K562 (cell line): ENCODE measurements around the gene DCTN2. TPM values are rescaled to one million over a fixed set of nuclear protein-coding genes. Genes with fewer than 3 reads are reported as not detected.
A peak's percentile ranks its signal among the peaks of the same experiment; 100 is the strongest.

Experiments
- ARID4B ChIP-seq: sonication (generic); formaldehyde crosslinking; IDR thresholded peaks from 2 replicates; pipeline ENCODE4 v1.8.0; 2022; ENCODE audit warnings: mild to moderate bottlenecking, missing genetic modification reagents
- BCOR ChIP-seq: fragments of 450-650 bp; IDR thresholded peaks from 2 replicates; pipeline ENCODE4 v1.6.1; 2016
- BRD4 ChIP-seq: fragments of 200-600 bp; sonication (generic); IDR thresholded peaks from 2 replicates; pipeline ENCODE4 v1.6.1; 2017; ENCODE audit warnings: inconsistent platforms
- C11orf30 ChIP-seq: fragments of 450-650 bp; IDR thresholded peaks from 2 replicates; pipeline ENCODE4 v1.6.1; 2016; ENCODE audit warnings: low read depth, mild to moderate bottlenecking
- ELF2 ChIP-seq: fragments of 250-450 bp; sonication (Bioruptor Pico); IDR thresholded peaks from 2 replicates; pipeline ENCODE4 v1.5.0; 2021; ENCODE audit warnings: mild to moderate bottlenecking
- GTF2F1 ChIP-seq: IDR thresholded peaks from 2 replicates; pipeline ENCODE4 v1.6.1; 2011; ENCODE audit warnings: low read depth, low read length, improper control_type of control experiment
- HBP1 ChIP-seq: fragments of 450-650 bp; formaldehyde crosslinking; IDR thresholded peaks from 2 replicates; pipeline ENCODE4 v1.4.0; 2022; ENCODE audit warnings: missing genetic modification characterization
- HDAC3 ChIP-seq: fragments of 450-650 bp; IDR thresholded peaks from 2 replicates; pipeline ENCODE4 v1.6.1; 2018; ENCODE audit warnings: borderline replicate concordance, mild to moderate bottlenecking, moderate library complexity; ENCODE audit not compliant: partially characterized antibody
- HDGF ChIP-seq: fragments of 450-650 bp; IDR thresholded peaks from 2 replicates; pipeline ENCODE4 v1.6.1; 2016
- HMGN3 ChIP-seq: IDR thresholded peaks from 2 replicates; pipeline ENCODE4 v1.6.1; 2011; ENCODE audit warnings: borderline replicate concordance, low read depth, mild to moderate bottlenecking, mixed read lengths, low read length; ENCODE audit not compliant: insufficient read length; ENCODE audit errors: extremely low read depth
- MAFG ChIP-seq: fragments of 450-650 bp; conservative IDR thresholded peaks from 2 replicates; pipeline ENCODE4 v1.6.1; 2016; ENCODE audit warnings: missing genetic modification characterization, missing compliant biosample characterization
- NONO ChIP-seq, 2 experiments: fragments of 200-400 bp in 1 of 2; fragments of 450-650 bp in 1 of 2; formaldehyde crosslinking in 1 of 2; IDR thresholded peaks; 2 replicates each; pipeline ENCODE4 v1.6.1; 2017; ENCODE audit warnings: low read depth in 2 of 2, mild to moderate bottlenecking in 2 of 2, moderate library complexity in 2 of 2, low read length in 1 of 2
- NUFIP1 ChIP-seq: fragments of 450-650 bp; IDR thresholded peaks from 2 replicates; pipeline ENCODE4 v1.6.1; 2018; ENCODE audit not compliant: partially characterized antibody
- SFPQ ChIP-seq: fragments of 200-400 bp; formaldehyde crosslinking; IDR thresholded peaks from 2 replicates; pipeline ENCODE4 v1.6.1; 2017; ENCODE audit warnings: mild to moderate bottlenecking, low read depth, low read length, moderate library complexity
- TEAD4 ChIP-seq, 2 experiments: sonication (generic) in 1 of 2; formaldehyde crosslinking in 1 of 2; IDR thresholded peaks; 2 replicates each; pipeline versions ENCODE4 v1.6.1 to v1.8.0; 2012 to 2022; ENCODE audit warnings: borderline replicate concordance in 1 of 2, inconsistent platforms in 1 of 2, low read length in 1 of 2, mild to moderate bottlenecking in 1 of 2, missing genetic modification reagents in 1 of 2
- THRAP3 ChIP-seq: fragments of 450-650 bp; IDR thresholded peaks from 2 replicates; pipeline ENCODE4 v1.6.1; 2016; ENCODE audit warnings: mild to moderate bottlenecking, inconsistent platforms, borderline replicate concordance
- ZFP1 ChIP-seq: fragments of 450-650 bp; formaldehyde crosslinking; IDR thresholded peaks from 2 replicates; pipeline ENCODE4 v1.4.0; 2020; ENCODE audit warnings: mild to moderate bottlenecking, mixed read lengths
- ZNF239 ChIP-seq: fragments of 250-450 bp; sonication (Bioruptor Pico); IDR thresholded peaks from 2 replicates; pipeline ENCODE4 v1.4.0; 2020; ENCODE audit warnings: mild to moderate bottlenecking
- ZNF507 ChIP-seq: conservative IDR thresholded peaks from 2 replicates; pipeline ENCODE4 v1.6.1; 2017; ENCODE audit warnings: missing genetic modification characterization, missing compliant biosample characterization
- ZNF766 ChIP-seq: fragments of 200-800 bp; sonication (Bioruptor generic); conservative IDR thresholded peaks from 2 replicates; pipeline ENCODE4 v1.6.1; 2016; ENCODE audit warnings: missing genetic modification characterization, missing compliant biosample characterization
- polyA plus RNA-seq, 8 experiments: library from polyadenylated mRNA; depleted of rRNA in 4 of 8; stranded (reverse) in 5 of 8; unstranded in 3 of 8; fragments of >200 nt; fragmentation: Nextera tagmentation in 2 of 8; fragmentation: Illumina TruSeq in 1 of 8; extraction: Ambion mirVana in 2 of 8; extraction: Trizol in 1 of 8; gene quantifications; 2 replicates each; pipeline versions ENCODE4 v1.2.1 to v1.2.3, GENCODE V29; 2011 to 2014; ENCODE audit warnings: inconsistent platforms in 1 of 8, missing spikeins in 1 of 8
- total RNA-seq, 7 experiments: library from RNA; depleted of rRNA in 6 of 7; stranded (reverse); fragments of >200 nt in 6 of 7; fragmentation: Illumina TruSeq in 2 of 7; extraction: Trizol in 2 of 7; gene quantifications; 2 replicates each; pipeline versions ENCODE4 v1.2.1 to v1.2.3, GENCODE V29; 2011 to 2021; ENCODE audit warnings: low replicate concordance in 1 of 7

DCTN2 gene
- total and polyA plus RNA-seq, 9 of the 15 experiments (the other 6 are each of a cell fraction or from before 2014, with no cell fraction given) = 43.6 to 270 (median 125) TPM

- no peak for TF ChIP-seq BCOR
- TF ChIP-seq THRAP3 = no peak
- no peak for TF ChIP-seq ZNF507 (tag)
- TF ChIP-seq NONO (IDR thresholded peaks at IDR 0.05; ENCODE audit: low read depth in 2 of 2, low read length in 1 of 2) = peak in 1 of 2 experiments; percentile 65; a peak in 1 of 4 replicates
- TF ChIP-seq HBP1 (CRISPR knock-in tag) = no peak
- TF ChIP-seq HMGN3 = peak; percentile 64
- no peak for TF ChIP-seq ARID4B (CRISPR knock-in tag)
- no peak for TF ChIP-seq ZNF239
- TF ChIP-seq TEAD4 (IDR thresholded peaks at IDR 0.05; ENCODE audit: low read length) = peak; percentile 95
- TF ChIP-seq TEAD4 (CRISPR knock-in tag; IDR thresholded peaks at IDR 0.05; ENCODE audit: borderline replicate concordance) = no peak
- TF ChIP-seq ZFP1 (CRISPR knock-in tag) = no peak
- no peak for TF ChIP-seq GTF2F1
- no peak for TF ChIP-seq NUFIP1
- TF ChIP-seq HDGF = no peak
- TF ChIP-seq ELF2 = no peak
- no peak for TF ChIP-seq MAFG (tag)
- TF ChIP-seq BRD4 = no peak
- TF ChIP-seq SFPQ = no peak
- peak; percentile 57 for TF ChIP-seq HDAC3
- no peak for TF ChIP-seq C11orf30
- no peak; the same call in 1 of the 2 replicates for TF ChIP-seq ZNF766
These were observed 5.3 kb upstream of the DCTN2 start (continued) for GRCh38 chr12:57552306-57552651.
